C4-2B (cell line): Measurements from ENCODE around the gene OSBPL2.

Experiments used
- ZFX ChIP-seq: fragments of 450-650 bp; IDR thresholded peaks from 2 replicates; pipeline ENCODE4 v1.6.1; 2017
- TF ChIP-seq, protein P1 (sequence below): fragments of 450-650 bp; conservative IDR thresholded peaks from 2 replicates; pipeline ENCODE4 v1.5.1; 2017; ENCODE audit warnings: mild to moderate bottlenecking

DNA sequence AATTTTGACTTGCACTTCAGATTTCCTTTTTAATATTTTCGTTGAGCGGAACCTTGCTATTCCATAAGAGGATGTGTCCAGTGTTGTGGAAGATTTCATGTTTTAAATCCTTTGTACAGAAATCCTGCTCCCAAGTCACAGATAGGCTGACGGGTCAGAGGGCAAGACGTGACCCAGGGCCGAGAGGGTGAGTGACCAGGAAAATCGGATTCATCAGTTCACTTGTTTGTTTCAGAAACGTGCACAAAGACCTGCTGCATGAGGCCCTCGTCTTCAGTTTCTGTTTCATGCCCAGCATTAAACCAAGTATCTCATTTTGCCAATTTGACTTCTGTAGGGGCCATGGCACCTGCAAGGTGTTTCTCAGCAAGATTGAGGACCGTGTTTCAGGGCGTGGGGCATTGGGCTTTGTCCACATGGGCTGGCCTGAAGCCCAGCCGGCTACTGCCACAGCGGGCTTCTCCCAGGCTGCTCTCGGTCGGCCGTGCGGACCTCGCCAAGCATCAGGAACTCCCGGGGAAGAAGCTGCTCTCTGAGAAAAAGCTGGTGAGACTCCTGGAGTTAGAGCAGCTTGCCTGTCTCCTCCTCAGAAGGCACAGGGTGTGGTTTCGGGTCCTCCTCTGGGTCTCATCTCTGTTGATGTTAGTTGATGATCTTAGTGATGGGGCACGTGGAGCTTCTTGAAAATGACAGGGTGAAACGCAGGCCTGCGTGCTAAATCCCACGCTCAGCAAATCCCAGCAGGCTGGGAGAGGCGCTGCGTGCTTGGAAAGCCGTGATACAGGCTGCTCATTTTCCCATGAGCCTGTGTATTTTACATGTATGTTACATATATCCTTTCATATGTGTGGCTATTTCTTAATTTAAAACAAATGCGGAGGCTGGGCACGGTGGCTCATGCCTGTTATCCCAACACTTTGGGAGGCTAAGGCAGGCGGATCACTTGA lies 45.0 kb upstream of the OSBPL2 start:
- TF ChIP-seq, protein P1, sequence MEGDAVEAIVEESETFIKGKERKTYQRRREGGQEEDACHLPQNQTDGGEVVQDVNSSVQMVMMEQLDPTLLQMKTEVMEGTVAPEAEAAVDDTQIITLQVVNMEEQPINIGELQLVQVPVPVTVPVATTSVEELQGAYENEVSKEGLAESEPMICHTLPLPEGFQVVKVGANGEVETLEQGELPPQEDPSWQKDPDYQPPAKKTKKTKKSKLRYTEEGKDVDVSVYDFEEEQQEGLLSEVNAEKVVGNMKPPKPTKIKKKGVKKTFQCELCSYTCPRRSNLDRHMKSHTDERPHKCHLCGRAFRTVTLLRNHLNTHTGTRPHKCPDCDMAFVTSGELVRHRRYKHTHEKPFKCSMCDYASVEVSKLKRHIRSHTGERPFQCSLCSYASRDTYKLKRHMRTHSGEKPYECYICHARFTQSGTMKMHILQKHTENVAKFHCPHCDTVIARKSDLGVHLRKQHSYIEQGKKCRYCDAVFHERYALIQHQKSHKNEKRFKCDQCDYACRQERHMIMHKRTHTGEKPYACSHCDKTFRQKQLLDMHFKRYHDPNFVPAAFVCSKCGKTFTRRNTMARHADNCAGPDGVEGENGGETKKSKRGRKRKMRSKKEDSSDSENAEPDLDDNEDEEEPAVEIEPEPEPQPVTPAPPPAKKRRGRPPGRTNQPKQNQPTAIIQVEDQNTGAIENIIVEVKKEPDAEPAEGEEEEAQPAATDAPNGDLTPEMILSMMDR, result no peak
- no peak for TF ChIP-seq ZFX
